HCT116 (cell line): Measurements from ENCODE around the gene TH. TPM values are rescaled to one million over a fixed set of nuclear protein-coding genes. Genes with fewer than 3 reads are reported as not detected.
A peak's percentile ranks its signal among the peaks of the same experiment; 100 is the strongest.

Experiments
- ATAC-seq: fragments of 200-7000 bp; cut with Tn5 transposase; 2 replicates; pipeline ENCODE4 v1.9.1; 2020; ENCODE audit warnings: mild to moderate bottlenecking, moderate library complexity
- BruUV-seq: library from RNA; stranded (reverse); fragments of 400-500 nt; replicated peaks from 2 replicates; lab custom pipeline; 2021; lab: Mats Ljungman, UMichigan
- CTCF ChIA-PET: fragments of 300-600 bp; sonication (Branson Sonifier 250); formaldehyde crosslinking; loops from one replicate; lab custom pipeline; 2021; ENCODE audit warnings: antibody characterized with exemption; lab: Charles Lee
- POLR2A ChIA-PET: fragments of 300-600, 350-600 bp; sonication (Branson Sonifier 250); formaldehyde crosslinking; loops from one replicate; lab custom pipeline; 2021; ENCODE audit warnings: antibody characterized with exemption; lab: Charles Lee
- RAD21 ChIA-PET, 2 experiments: fragments of 300-600 bp; sonication (Branson Sonifier 250); formaldehyde crosslinking; loops; one replicate each; lab custom pipeline; 2023; ENCODE audit warnings: low total read pairs in 2 of 2; ENCODE audit not compliant: uncharacterized antibody in 2 of 2, unreplicated experiment in 2 of 2, low non-redundant PET in 1 of 2; lab: Charles Lee
- DNase-seq: peaks from one replicate; pipeline ENCODE4 v3.0.0-alpha.2; 2010; ENCODE audit warnings: low read depth, low spot score
- H2AFZ ChIP-seq: fragments of 200-600 bp; shearing (Covaris generic), sonication (generic); 2 replicates; pipeline ENCODE4 v1.6.1; 2017; ENCODE audit warnings: low read depth, mixed run types, mixed read lengths, antibody characterized with exemption, low read length; ENCODE audit not compliant: poor library complexity, severe bottlenecking
- H3K27ac ChIP-seq: 2 replicates; pipeline ENCODE4 v1.5.1; 2012; ENCODE audit warnings: low read depth, low read length
- H3K27me3 ChIP-seq: fragments of 200-600 bp; sonication (generic); 2 replicates; pipeline ENCODE4 v1.6.1; 2016; ENCODE audit warnings: mixed run types, low read length, mixed read lengths; ENCODE audit not compliant: insufficient read depth
- H3K36me3 ChIP-seq, 2 experiments: fragments of 200-500 bp in 1 of 2; fragments of 200-600 bp in 1 of 2; sonication (Bioruptor generic) in 1 of 2; sonication (generic) in 1 of 2; 2 replicates each; pipeline versions ENCODE4 v1.5.1 to v1.6.1; 2014 to 2016; ENCODE audit warnings: low read length in 2 of 2, inconsistent platforms in 1 of 2, mixed read lengths in 1 of 2, mixed run types in 1 of 2; ENCODE audit not compliant: insufficient read depth in 2 of 2, control insufficient read depth in 1 of 2
- H3K4me1 ChIP-seq, 2 experiments: fragments of 200-600 bp in 1 of 2; sonication (generic) in 1 of 2; 2 replicates each; pipeline versions ENCODE4 v1.5.1 to v1.6.1; 2012 to 2017; ENCODE audit warnings: low read length in 2 of 2, inconsistent platforms in 1 of 2, mild to moderate bottlenecking in 1 of 2, mixed read lengths in 1 of 2, mixed run types in 1 of 2, moderate library complexity in 1 of 2; ENCODE audit not compliant: insufficient read depth in 2 of 2, control insufficient read depth in 1 of 2
- H3K4me2 ChIP-seq: fragments of 200-600 bp; sonication (generic); 2 replicates; pipeline ENCODE4 v1.6.1; 2017; ENCODE audit warnings: mixed run types, low read length, mixed read lengths
- H3K4me3 ChIP-seq, 2 experiments: fragments of 200-600 bp in 1 of 2; sonication (generic) in 1 of 2; replicated peaks in 1 of 2; 2 replicates each; pipeline ENCODE4 v1.5.1; 2011 to 2016; ENCODE audit warnings: low read length in 2 of 2, control low read depth in 1 of 2, low read depth in 1 of 2, mild to moderate bottlenecking in 1 of 2, mixed read lengths in 1 of 2, mixed run types in 1 of 2
- H3K79me2 ChIP-seq: fragments of 200-600 bp; sonication (generic); 2 replicates; pipeline ENCODE4 v1.6.1; 2017; ENCODE audit warnings: mild to moderate bottlenecking, mixed run types, low read length, moderate library complexity, mixed read lengths; ENCODE audit not compliant: insufficient read depth
- H3K9ac ChIP-seq: fragments of 200-600 bp; sonication (generic); 2 replicates; pipeline ENCODE4 v1.6.1; 2016; ENCODE audit warnings: low read length, mixed read lengths
- H3K9me2 ChIP-seq: fragments of 200-600 bp; sonication (generic), shearing (Covaris generic); 2 replicates; pipeline ENCODE4 v1.6.1; 2017; ENCODE audit warnings: mixed run types, mild to moderate bottlenecking, moderate library complexity; ENCODE audit not compliant: insufficient read depth
- H3K9me3 ChIP-seq, 2 experiments: fragments of 200-500 bp in 1 of 2; fragments of 200-600 bp in 1 of 2; sonication (Bioruptor generic) in 1 of 2; sonication (generic) in 1 of 2; 2 replicates each; pipeline ENCODE4 v1.6.1; 2014 to 2017; ENCODE audit warnings: low read length in 2 of 2, mixed read lengths in 2 of 2, inconsistent platforms in 1 of 2, low read depth in 1 of 2, mild to moderate bottlenecking in 1 of 2, mixed run types in 1 of 2, moderate library complexity in 1 of 2; ENCODE audit not compliant: control insufficient read depth in 1 of 2, insufficient read depth in 1 of 2
- H4K20me1 ChIP-seq: fragments of 200-600 bp; sonication (generic), shearing (Covaris generic); 2 replicates; pipeline ENCODE4 v1.6.1; 2017; ENCODE audit warnings: mixed run types, mild to moderate bottlenecking, moderate library complexity; ENCODE audit not compliant: insufficient read depth
- CTCF ChIP-seq, 3 experiments: fragments of 200-600 bp in 1 of 3; sonication (generic) in 1 of 3; IDR thresholded peaks in 2 of 3; conservative IDR thresholded peaks in 1 of 3; 2 replicates each; pipeline ENCODE4 v1.5.1; 2012 to 2017; ENCODE audit warnings: low read depth in 2 of 3, low read length in 2 of 3, antibody characterized with exemption in 1 of 3, borderline replicate concordance in 1 of 3, control low read depth in 1 of 3, mild to moderate bottlenecking in 1 of 3, mixed read lengths in 1 of 3, mixed run types in 1 of 3, moderate library complexity in 1 of 3; ENCODE audit not compliant: insufficient read depth in 1 of 3
- EZH2 ChIP-seq: fragments of 200-600 bp; sonication (generic); IDR thresholded peaks from 2 replicates; pipeline ENCODE4 v1.6.1; 2017; ENCODE audit warnings: antibody characterized with exemption, mixed run types
- RAD21 ChIP-seq: IDR thresholded peaks from 2 replicates; pipeline ENCODE4 v1.6.1; 2012; ENCODE audit warnings: low read depth, mild to moderate bottlenecking
- YY1 ChIP-seq: IDR thresholded peaks from 2 replicates; pipeline ENCODE4 v1.6.1; 2011; ENCODE audit warnings: low read length, low read depth, moderate library complexity, mild to moderate bottlenecking; ENCODE audit not compliant: insufficient replicate concordance; ENCODE audit errors: extremely low read depth
- intact Hi-C: fragments of 100-400 bp; cut with micrococcal nuclease; formaldehyde crosslinking; loops from 2 replicates; pipeline ENCODE4 v1.10.0; 2022
- total RNA-seq: library from RNA; stranded (reverse); gene quantifications from one replicate; pipeline ENCODE4 v1.2.1, GENCODE V29; 2021; ENCODE audit not compliant: unreplicated experiment

The TH gene
- total RNA-seq, 1 experiment from 2014 or later, result not detected

GRCh38 chr11:2149864-2150847, 21.5 kb downstream of the TH start:
- Histone ChIP-seq H2AFZ (no peak overlapping the region), H3K4me1 (peaks cover 0 to 4% of the 10 kb centered on the region in 2 experiments; a peak in 1 of 4 replicates), H3K36me3 (no peaks in the 10 kb centered on the region), H3K9ac (no peak overlapping the region), H3K9me3 (no peaks in the 10 kb centered on the region), H3K27ac (no peak overlapping the region), H3K27me3 (no peaks in the 10 kb centered on the region; the same call in 1 of the 2 replicates), H3K4me3 (no peak overlapping the region), H4K20me1 (no peaks in the 10 kb centered on the region), H3K9me2 (no peaks in the 10 kb centered on the region), H3K4me2 (no peak overlapping the region), H3K79me2 (no peaks in the 10 kb centered on the region)
- DNase-seq (peak; percentile 62), ATAC-seq (peak; percentile 43)
- TF ChIP-seq EZH2 (no peak), CTCF (IDR thresholded peaks at IDR 0.05 in 2 of 3, conservative IDR thresholded peaks at IDR 0.05 in 1 of 3; ENCODE audit: borderline replicate concordance in 1 of 3, insufficient read depth in 1 of 3, low read depth in 2 of 3, low read length in 2 of 3) (peak; percentile 61 to 93 (median 66)), RAD21 (peak; percentile 95), YY1 (no peak)
- no TSS peak for BruUV-seq
- ChIA-PET CTCF (interaction anchor here (0.6 to 11.5 kb wide), 24 partner anchors 8 to 603 kb away, joined by 3 to 351 read pairs (median 10); partner anchors contain the start of genes MRPL23, SYT8 and TNNI2), RAD21 (interaction anchor here (0.9 to 4.5 kb wide), 7 partner anchors 112 to 497 kb away, joined by 4 to 55 read pairs (median 18); no protein-coding TSS in a partner anchor), POLR2A (interaction anchor here (0.8 to 2.9 kb wide), 4 partner anchors 113 to 316 kb away, joined by 3 to 14 read pairs (median 3); partner anchors contain the start of gene SYT8)
- intact Hi-C loops, result loop anchor here (1.0 to 5.0 kb wide), 2 partner anchors 268 to 443 kb away; no protein-coding TSS in a partner anchor
